GM23248 (cell line): ENCODE results near the gene SLC25A38.

Source experiments
- EZH2 ChIP-seq: fragments of 200-600 bp; sonication (generic); IDR thresholded peaks from 2 replicates; pipeline ENCODE4 v1.6.1; 2018; ENCODE audit warnings: antibody characterized with exemption, mild to moderate bottlenecking; ENCODE audit not compliant: insufficient read depth, poor library complexity, severe bottlenecking
- EZH2phosphoT487 ChIP-seq: fragments of 200-600 bp; sonication (generic); IDR thresholded peaks from 2 replicates; pipeline ENCODE4 v1.6.1; 2018; ENCODE audit warnings: antibody characterized with exemption, moderate library complexity, mild to moderate bottlenecking, low read depth; ENCODE audit not compliant: insufficient read depth

DNA sequence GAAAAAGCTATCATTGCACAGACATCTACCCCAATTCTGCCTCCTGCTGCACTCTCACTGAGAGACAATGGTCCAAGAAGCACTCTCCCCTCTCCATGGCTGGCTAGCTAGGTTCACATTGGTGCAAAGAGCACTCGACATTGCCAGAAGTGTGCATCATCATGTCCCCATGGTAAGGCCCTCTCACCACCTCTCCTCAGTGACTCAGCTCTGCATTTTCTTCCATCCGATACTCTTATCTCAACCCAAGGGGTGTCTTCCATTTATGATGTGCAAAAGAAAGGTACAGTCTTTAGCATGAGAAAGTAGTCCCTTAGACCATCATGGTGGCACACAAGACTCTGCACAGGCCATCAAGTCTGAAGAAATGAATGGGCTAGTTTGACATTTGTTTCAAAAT, 37.4 kb downstream of the SLC25A38 start:
- no peak for TF ChIP-seq EZH2
- TF ChIP-seq EZH2phosphoT487: no peak
